DND-41 (cell line): Measurements from ENCODE around the gene OVOL1.

ENCODE experiments used
- EZH2 ChIP-seq: IDR thresholded peaks from 3 replicates; pipeline ENCODE4 v1.6.1; 2012; ENCODE audit warnings: borderline replicate concordance, low read depth, mild to moderate bottlenecking, moderate library complexity, low read length, inconsistent platforms; ENCODE audit not compliant: severe bottlenecking
- TF ChIP-seq, protein P1 (sequence below): IDR thresholded peaks from 2 replicates; pipeline ENCODE4 v1.5.1; 2012; ENCODE audit warnings: borderline replicate concordance, low read length, moderate library complexity, mild to moderate bottlenecking; ENCODE audit not compliant: poor library complexity, severe bottlenecking; ENCODE audit errors: extremely low read depth

DNA sequence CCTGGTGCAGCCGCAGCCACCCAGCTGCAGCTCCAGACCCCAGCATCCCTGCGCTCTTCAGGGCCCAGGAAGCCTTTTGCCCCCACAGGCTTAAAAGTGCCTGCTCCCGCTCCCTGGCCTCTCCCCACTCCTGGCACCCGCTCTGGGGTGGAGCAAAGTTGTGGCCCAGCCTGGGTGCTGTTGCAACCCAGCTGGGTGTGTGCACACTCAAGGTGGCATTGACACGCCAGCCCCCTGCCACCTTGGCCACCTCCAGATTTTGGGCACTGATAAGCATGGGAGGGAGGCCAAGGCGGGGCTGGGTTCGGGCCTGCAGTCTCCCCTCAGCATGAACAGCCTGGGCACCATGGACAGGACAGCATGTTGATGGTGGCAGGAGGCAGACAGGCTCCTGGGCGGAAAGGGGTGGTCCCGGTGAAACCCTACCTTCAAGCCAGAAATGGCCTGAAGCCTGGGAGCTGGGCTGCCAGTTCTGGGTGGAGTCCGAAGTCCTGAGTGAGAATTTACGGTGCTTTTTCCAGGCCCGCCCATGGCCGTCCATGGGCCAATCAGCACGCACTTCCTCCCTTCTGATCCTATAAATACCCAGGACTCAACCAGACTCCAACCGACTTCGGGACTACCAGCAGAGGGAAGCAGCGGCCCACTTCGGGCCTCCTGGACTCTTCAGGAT, 42.7 kb upstream of the OVOL1 start:
- TF ChIP-seq, protein P1, sequence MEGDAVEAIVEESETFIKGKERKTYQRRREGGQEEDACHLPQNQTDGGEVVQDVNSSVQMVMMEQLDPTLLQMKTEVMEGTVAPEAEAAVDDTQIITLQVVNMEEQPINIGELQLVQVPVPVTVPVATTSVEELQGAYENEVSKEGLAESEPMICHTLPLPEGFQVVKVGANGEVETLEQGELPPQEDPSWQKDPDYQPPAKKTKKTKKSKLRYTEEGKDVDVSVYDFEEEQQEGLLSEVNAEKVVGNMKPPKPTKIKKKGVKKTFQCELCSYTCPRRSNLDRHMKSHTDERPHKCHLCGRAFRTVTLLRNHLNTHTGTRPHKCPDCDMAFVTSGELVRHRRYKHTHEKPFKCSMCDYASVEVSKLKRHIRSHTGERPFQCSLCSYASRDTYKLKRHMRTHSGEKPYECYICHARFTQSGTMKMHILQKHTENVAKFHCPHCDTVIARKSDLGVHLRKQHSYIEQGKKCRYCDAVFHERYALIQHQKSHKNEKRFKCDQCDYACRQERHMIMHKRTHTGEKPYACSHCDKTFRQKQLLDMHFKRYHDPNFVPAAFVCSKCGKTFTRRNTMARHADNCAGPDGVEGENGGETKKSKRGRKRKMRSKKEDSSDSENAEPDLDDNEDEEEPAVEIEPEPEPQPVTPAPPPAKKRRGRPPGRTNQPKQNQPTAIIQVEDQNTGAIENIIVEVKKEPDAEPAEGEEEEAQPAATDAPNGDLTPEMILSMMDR, result peak; percentile 25
- no peak for TF ChIP-seq EZH2
